Right atrium auricular region (tissue), 2 donors: Measurements from ENCODE around the gene SEC14L6. TPM values are rescaled to one million over a fixed set of nuclear protein-coding genes. Genes with fewer than 3 reads are reported as not detected.
"Not testable (repeated sequence)": the region's sequence is repeated elsewhere in the genome, so short reads cannot be mapped to it uniquely, and the experiment has no call there.

Source experiments
- DNase-seq: peaks from one replicate; pipeline ENCODE4 v3.0.0-alpha.2; 2019; ENCODE audit warnings: low spot score
- H3K27ac ChIP-seq, 2 donors: fragments of 200-600 bp; sonication (generic); 1 replicate in 1 of 2; 2 replicates in 1 of 2; pipeline ENCODE4 v1.5.1; 2016 to 2019
- H3K27me3 ChIP-seq, 2 donors: fragments of 200-600 bp; sonication (generic); one replicate each; pipeline versions ENCODE4 v1.5.1 to v1.6.0; 2017 to 2019
- H3K36me3 ChIP-seq: fragments of 200-600 bp; sonication (generic); one replicate; pipeline ENCODE4 v1.5.1; 2016
- H3K4me1 ChIP-seq, 2 donors: fragments of 200-600 bp; sonication (generic); one replicate each; pipeline versions ENCODE4 v1.5.1 to v1.6.0; 2017 to 2019
- H3K4me3 ChIP-seq, 2 donors: fragments of 200-600 bp; sonication (generic); 1 replicate in 1 of 2; 2 replicates in 1 of 2; pipeline ENCODE4 v1.5.1; 2017 to 2019; ENCODE audit warnings: mild to moderate bottlenecking in 1 of 2, moderate library complexity in 1 of 2
- H3K9me3 ChIP-seq, 2 donors: fragments of 200-600 bp; sonication (generic); one replicate each; pipeline ENCODE4 v1.5.1; 2019
- CTCF ChIP-seq, 2 donors: fragments of 200-600 bp; sonication (generic); IDR thresholded peaks; one replicate each; pipeline ENCODE4 v1.5.1; 2019; ENCODE audit warnings: antibody characterized with exemption in 2 of 2
- total RNA-seq, 2 donors: library from RNA; depleted of rRNA; stranded (reverse); fragments of >200 nt; gene quantifications; one replicate each; pipeline ENCODE4 v1.1.0, GENCODE V29; 2016

SEC14L6 gene
- total RNA-seq, 2 donors from 2014 or later: 0.11 to 1.1 TPM

DNA sequence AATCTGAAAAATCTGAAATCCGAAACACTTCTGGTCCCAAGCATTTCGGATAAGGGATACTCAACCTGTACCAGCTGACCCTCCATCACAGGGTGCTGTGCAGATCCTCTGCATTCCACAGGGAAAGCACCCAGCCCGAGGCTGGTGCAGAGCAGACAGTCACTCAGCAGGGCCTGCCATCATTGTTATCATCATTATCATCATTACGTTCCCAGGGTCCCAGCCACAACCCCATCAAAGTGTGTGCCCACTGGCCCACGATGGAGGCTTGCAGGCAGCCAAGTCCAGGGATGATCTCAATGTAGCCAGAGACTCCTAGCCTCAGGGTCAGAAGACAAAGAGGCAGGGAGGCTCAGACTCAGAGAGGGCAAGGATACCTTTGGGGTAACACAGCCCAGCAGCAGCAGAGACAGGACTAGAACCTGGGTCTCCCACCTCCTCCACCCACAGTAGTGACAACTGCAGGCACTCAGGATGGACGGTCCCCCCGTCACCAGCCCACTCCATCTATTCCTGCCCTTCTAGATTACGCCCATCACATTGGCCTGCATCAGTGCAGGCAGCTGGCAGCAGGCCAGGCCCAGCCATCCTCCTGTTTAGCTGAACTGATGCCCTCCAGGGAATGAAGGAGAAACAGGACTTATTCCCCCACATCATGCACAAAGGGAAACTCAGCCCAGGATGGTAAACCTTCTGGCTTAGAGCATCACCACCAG lies 17.7 kb upstream of the SEC14L6 start:
- Histone ChIP-seq H3K9me3 (no peaks in the 10 kb centered on the region), H3K4me1 (no peaks in the 10 kb centered on the region), H3K4me3 (no peak overlapping the region), H3K27ac (no peak overlapping the region), H3K27me3 (no peaks in the 10 kb centered on the region), H3K36me3 (no peaks in the 10 kb centered on the region)
- TF ChIP-seq CTCF (IDR thresholded peaks at IDR 0.05): no peak
- no peak for DNase-seq

DNA sequence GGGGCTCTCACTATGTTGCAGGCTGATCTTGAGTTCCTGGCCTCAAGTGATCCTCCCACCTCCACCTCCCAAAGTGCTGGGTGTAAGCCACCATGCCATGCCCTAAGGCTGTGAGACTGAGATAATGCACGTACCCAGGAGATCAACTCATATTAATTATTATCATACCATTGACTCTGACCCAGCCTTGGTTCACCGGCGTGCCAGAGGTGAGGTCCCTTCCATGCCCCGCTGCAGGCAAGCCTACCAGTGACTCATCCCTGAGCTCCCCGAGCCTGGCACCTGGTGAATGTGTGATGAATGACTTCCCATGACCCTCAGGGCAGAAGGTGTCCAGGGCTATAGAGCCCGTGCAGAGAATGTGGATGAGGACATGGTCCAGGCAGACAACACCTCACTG lies 15.8 kb upstream of the SEC14L6 start:
- H3K9me3 ChIP-seq: no peaks in the 10 kb centered on the region
- no peak for TF ChIP-seq CTCF (IDR thresholded peaks at IDR 0.05)

GRCh38 chr22:30561402-30562189 lies 15.1 kb upstream of the SEC14L6 start:
- TF ChIP-seq CTCF (IDR thresholded peaks at IDR 0.05): no peak
- H3K4me3 ChIP-seq: no peak overlapping the region
- H3K27ac ChIP-seq: no peak overlapping the region
- no peaks in the 10 kb centered on the region for H3K4me1 ChIP-seq
- H3K36me3 ChIP-seq: no peaks in the 10 kb centered on the region
- H3K27me3 ChIP-seq: no peaks in the 10 kb centered on the region
- no peak for DNase-seq
- H3K9me3 ChIP-seq: no peaks in the 10 kb centered on the region

More for the DNA sequence above, 15.8 kb upstream of the SEC14L6 start:
- no peaks in the 10 kb centered on the region for H3K36me3 ChIP-seq
- DNase-seq: no peak
- H3K27me3 ChIP-seq: no peaks in the 10 kb centered on the region
- no peaks in the 10 kb centered on the region for H3K4me1 ChIP-seq
- no peak overlapping the region for H3K27ac ChIP-seq
- H3K4me3 ChIP-seq: no peak overlapping the region

DNA sequence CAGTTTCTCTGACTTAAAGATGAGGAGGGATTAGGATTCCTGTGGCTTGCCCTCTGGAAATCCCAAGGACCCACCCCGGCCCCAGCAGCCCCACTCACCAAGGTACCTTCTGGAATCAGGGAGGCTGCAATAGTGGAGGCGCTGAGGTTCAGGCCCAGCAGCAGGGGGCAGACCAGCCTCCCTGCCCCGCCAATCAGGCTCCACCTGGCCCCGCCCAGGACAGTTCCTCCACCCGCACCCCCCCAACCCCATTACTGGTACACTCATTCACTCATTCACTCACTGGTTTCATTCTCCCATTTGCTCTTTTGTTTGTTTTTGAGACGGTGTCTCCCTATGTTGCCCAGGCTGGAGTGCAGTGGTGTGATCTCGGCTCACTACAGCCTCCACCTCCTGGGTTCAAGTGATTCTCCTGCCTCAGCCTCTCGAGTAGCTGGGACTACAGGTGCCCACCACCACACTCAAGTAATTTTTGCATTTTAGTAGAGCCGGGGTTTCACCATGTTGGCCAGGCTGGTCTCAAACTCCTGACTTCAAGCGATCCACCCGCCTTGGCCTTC lies 14.2 kb upstream of the SEC14L6 start:
- H3K36me3 ChIP-seq, DNase-seq, H3K27me3 ChIP-seq, H3K9me3 ChIP-seq, H3K27ac ChIP-seq, H3K4me3 ChIP-seq, H3K4me1 ChIP-seq: not testable (repeated sequence)

DNA sequence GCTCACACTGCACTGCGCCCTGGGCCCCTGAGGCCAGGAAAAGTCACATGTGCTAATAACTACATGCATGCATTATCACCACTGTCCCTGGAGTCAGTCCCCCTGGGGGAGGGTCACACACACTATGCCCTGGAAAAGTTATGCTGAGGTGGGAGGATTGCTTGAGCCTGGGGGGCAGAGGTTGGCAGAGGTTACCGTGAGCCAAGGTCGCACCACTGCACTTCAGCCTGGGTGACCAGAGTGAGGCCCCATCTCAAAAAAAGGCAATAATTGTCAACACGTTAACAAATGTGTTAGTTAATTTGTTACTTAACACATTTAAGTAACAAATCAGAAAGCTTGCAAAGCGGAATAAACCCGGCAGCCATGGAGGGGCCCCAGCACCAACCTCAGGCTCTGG lies 13.3 kb upstream of the SEC14L6 start:
- Histone ChIP-seq H3K27me3 (no peaks in the 10 kb centered on the region), H3K9me3 (no peaks in the 10 kb centered on the region), H3K36me3 (no peaks in the 10 kb centered on the region), H3K27ac (no peak overlapping the region), H3K4me1 (no peaks in the 10 kb centered on the region), H3K4me3 (no peak overlapping the region)
- DNase-seq: no peak
- no peak for TF ChIP-seq CTCF (IDR thresholded peaks at IDR 0.05)

- H3K4me3 ChIP-seq: no peak overlapping the region
- H3K27ac ChIP-seq: no peak overlapping the region
- no peaks in the 10 kb centered on the region for H3K4me1 ChIP-seq
- no peak for DNase-seq
- H3K27me3 ChIP-seq: no peaks in the 10 kb centered on the region
- no peak for TF ChIP-seq CTCF (IDR thresholded peaks at IDR 0.05)
- H3K36me3 ChIP-seq: no peaks in the 10 kb centered on the region
- no peaks in the 10 kb centered on the region for H3K9me3 ChIP-seq
These were observed 10.7 kb upstream of the SEC14L6 start for GRCh38 chr22:30557243-30557642.
